ENCODE data around the gene SFI1.
"Not testable (repeated sequence)": the region's sequence is repeated elsewhere in the genome, so short reads cannot be mapped to it uniquely, and the experiment has no call there.

The SFI1 gene

DNA sequence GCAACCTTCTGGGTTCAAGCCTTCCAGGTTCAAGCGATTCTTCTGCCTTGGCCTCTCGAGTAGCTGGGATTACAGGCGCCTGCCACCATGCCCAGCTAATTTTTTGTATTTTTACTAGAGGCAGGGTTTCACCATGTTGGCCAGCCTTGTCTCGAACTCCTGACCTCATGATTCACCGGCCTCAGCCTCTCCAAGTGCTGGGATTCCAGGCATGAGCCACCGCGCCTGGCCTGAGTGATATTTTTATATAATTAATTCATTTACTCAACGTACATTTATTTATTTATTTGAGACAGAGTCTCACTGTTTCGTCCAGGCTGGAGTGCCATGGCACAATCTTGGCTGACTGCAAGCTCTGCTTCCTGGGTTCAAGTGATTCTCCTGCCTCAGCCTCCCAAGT, 62.2 kb downstream of the SFI1 start:
- not testable (repeated sequence) for DNase-seq

- DNase-seq: peak; percentile 35
These were observed 65.0 kb downstream of the SFI1 start for GRCh38 chr22:31561238-31561887.

- DNase-seq: no peak
These were observed 65.6 kb downstream of the SFI1 start for GRCh38 chr22:31561970-31562369.

DNA sequence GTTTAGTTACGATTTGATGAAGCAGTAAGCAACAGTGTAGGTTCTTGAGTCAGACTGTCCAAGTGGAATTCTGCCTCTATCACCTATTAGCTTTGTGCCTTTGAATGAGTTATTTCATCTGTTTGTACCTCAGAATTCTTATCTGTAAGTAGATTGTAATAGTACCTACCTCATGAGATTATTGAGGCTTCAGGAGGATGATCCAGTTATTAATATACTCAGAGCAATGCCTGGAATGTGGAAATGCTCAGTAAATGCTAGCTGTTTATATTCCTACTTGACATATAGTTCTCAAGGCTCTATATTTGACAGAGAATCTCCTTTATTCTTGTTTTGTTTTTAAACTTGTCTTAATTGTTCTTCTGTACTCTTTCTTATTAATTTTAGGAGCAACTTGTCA, 70.1 kb downstream of the SFI1 start:
- DNase-seq: no peak

DNA sequence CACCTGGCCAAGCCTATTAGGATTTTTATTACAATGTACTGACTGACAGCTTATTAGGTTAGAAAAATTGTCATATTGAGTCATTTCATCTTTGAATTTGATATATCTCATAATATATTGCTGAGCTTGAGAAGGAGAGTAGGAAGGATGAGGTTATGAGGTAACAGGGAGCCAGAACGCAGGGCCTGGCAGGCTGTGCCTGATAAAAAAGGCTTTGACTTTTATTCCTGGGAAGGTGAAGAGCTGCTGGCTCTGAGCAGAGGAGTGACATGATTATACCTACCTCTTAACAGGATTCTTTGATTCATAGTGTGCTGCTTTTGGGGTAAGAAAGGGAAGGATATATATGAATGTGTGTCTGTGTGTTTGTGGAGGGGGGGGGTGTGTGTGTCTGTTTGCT, 70.9 kb downstream of the SFI1 start:
- no peak for DNase-seq

DNA sequence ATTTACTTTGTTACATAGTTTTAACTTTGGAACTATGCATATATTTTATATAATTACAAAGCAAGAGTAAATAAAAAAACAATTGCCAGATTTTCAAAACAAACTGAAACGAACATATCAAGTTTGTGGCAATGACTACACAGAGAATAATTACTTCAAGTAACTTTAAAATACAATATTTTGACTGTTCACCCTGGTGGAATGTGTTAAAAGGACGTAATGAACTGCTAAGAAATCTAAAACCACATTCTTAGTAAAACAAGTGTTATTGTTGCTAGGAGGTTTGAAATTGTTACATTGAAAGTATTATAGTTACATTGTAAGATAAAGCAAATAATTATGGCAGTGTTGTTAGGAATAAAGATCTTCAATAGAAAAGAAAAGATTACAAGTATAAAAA, 71.4 kb downstream of the SFI1 start:
- DNase-seq: no peak

- no peak for DNase-seq
These were observed 72.8 kb downstream of the SFI1 start for GRCh38 chr22:31569126-31569525.

- no peak for DNase-seq
These were observed 76.6 kb downstream of the SFI1 start for GRCh38 chr22:31572939-31573338.

DNA sequence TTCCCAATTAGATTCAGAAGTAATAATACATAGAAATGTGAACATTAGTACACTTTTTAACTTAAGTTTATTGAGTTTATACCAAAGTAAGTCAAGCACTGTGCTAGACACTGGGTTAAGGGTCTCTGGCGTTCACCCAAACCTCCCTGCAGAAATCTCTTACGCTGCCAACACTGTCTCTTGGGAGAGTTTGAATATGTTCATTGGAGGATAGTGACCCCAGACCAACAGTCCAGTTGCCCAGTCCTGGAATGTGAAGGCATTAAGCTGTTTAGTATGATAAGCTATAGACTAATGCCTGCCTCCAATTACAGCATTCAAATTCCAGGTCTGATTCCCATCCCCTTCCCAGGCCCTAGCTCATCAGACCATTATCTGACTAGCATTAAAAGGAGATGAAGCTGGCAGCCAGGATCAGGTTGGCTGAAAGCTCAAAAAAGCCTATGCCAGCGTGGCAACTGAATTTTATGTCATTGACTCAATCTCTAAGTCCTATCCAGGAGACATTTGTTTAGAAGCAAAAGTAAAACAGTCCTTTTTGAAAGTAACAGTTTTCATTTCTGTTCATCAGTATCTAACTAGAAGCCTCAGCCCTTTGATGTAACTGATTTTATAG, 77.8 kb downstream of the SFI1 start:
- DNase-seq: no peak

DNA sequence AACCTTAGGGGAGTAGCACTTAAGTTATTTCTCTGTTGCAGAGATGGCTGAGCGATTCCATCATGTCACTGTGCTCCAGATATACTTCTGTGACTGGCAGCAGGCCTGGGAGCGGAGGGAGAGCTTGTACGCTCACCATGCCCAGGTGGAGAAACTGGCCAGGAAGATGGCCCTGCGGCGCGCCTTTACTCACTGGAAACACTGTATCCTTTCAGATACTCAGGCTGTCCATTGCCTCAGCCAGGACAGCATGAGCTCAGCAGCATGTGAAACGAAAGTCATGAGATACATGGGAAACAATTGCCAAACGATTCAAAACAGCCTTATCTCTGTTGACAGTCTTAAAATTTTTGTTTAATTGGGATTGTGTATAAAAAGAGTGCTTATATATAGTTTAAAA, 78.9 kb downstream of the SFI1 start:
- DNase-seq: no peak

DNA sequence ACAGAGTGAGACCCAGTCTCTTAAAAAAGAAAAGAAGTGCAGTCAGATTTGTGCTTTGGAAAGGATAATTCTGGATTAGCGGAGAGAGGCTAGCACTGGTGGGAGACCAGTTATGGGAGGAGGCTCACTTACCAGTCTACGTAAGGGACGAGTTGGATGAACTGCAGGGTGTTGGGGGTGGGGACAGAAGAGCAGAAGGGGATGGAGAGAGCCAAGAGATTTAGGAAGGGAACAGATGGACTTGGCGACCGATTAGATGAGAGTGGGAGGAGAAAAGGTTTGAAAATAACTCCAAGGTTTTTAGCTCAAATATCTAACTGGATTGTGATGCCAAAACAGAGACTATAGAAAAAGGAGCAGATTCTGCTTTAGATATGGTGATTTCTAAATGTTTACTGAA, 81.4 kb downstream of the SFI1 start:
- DNase-seq: no peak

- DNase-seq: no peak
These were observed 81.8 kb downstream of the SFI1 start for GRCh38 chr22:31578171-31578570.

- DNase-seq: no peak
These were observed 83.5 kb downstream of the SFI1 start for GRCh38 chr22:31579835-31580242.

GRCh38 chr22:31583861-31584485, 87.6 kb downstream of the SFI1 start:
- DNase-seq: no peak

DNA sequence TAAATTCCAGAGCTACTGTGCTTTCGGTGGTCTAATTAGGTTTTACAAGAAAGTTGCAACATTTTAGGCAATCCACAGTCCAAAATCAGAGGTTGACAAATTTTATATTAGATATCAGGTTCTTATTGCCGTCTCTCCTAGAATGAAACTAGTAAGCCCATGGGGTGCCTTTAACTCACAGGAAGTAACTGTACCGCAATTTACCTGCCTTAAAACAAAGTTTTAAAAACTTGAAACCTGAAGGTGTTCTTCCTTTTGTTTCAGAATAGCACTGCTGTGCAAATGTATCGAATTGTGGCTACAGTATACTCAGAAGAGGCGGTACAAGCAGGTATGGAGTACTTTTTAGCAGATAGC, 88.4 kb downstream of the SFI1 start:
- no peak for DNase-seq

DNA sequence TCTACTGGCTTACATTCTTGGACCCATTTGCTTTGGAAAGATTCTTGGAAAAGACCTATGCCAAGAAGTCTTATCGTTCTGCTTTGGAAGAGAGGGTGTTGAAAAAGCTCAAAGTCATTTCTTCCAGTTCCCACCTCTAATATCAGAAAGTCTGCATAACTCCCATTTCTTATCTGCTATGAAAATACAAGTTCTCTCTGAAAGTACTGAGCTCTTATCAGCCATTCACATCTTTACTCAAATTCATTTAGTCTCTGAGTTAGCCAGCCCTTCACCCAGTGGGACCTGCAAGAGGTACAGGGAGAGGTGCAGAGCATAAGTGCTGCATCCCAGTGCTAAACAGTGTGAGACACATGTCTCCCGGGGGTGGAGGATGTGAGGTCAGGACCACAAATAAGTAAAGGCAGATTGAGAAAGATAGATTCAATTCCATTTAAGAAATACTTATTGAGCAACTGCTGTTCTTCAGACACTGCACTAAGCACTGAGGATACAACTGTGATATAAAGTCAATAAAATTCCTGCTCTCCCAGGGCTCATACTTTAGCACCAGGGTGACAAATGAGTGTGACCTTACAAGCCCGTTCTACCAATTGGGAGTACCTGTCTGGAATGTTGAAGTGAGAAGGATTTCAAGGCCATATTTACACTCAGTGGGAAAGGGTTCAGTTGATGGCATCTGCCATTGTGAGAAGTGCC, 89.0 kb downstream of the SFI1 start:
- no peak for DNase-seq

DNA sequence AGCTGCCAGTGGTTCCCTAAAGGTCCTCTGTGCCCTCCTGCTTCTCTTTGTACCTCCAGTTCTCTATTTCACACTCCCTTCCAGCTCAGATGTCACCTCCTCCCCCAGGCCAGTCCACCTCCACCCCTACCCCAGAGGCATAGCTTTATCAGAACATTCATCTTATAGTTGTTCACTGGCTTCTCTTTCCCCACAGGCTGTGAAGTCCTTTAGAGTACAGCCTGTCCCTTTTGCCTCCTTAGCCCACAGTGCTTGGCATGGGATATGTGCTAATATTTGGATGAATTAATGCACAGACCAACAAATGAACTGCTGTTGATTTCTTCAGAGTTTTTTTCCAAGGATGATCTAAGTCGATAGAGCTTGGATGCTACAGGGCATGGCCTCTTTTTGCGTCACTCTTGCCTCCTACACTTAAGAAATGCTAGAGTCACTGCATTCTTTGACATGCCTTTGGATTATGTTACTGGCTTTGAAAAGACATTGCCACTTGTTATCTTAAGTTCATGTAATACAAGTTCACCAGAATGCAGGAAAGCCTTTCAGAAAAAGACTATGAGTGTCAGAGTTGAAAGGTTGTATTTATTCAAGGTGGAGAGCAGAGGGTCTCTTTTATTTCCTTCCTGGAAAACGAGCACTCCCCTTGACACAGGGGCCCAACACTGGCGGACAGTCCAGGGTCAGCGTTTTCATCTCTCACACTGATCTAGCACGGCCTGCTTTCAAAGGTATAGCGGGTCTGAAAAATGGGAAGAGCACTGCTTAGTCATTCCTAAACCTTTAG, 90.0 kb downstream of the SFI1 start:
- no peak for DNase-seq

GRCh38 chr22:31588970-31589675, 92.8 kb downstream of the SFI1 start:
- DNase-seq: no peak

DNA sequence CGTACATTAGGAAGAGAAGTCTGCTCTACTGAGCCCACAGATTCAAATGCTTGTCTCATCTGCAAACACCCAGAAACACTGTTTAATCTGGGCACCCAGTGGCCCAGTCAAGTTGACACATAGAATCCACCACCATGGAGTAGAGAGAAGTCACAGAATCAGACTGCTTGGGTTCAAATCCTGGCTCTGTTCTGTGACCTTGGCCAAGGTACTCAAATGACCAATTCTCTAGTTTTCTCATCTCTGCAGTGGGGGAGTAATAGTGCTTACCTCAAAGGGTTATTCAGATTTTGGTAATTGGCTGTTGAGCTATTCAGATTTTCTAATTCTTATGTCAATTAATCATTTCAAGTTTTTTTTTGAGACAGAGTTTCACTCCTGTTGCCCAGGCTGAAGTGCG, 93.8 kb downstream of the SFI1 start:
- DNase-seq: not testable (repeated sequence)

DNA sequence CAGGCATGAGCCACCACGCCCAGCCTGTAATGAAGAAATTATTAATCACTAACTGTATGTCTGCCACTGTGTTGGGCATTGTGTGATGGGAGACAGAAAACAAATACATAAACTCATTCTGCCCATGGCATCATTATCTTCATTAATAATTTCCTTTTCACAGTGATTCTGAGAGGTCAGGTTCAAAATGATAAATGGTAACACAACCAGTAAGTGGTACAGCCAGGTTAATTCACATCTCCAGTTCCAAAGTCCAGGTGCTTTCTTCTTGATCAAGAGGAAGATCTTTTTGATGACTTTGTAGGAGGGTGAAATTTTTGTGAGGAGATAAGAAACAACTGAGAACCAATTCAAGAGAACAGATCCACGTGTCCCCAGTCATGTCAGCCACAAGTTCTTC, 98.9 kb downstream of the SFI1 start:
- no peak for DNase-seq

DNA sequence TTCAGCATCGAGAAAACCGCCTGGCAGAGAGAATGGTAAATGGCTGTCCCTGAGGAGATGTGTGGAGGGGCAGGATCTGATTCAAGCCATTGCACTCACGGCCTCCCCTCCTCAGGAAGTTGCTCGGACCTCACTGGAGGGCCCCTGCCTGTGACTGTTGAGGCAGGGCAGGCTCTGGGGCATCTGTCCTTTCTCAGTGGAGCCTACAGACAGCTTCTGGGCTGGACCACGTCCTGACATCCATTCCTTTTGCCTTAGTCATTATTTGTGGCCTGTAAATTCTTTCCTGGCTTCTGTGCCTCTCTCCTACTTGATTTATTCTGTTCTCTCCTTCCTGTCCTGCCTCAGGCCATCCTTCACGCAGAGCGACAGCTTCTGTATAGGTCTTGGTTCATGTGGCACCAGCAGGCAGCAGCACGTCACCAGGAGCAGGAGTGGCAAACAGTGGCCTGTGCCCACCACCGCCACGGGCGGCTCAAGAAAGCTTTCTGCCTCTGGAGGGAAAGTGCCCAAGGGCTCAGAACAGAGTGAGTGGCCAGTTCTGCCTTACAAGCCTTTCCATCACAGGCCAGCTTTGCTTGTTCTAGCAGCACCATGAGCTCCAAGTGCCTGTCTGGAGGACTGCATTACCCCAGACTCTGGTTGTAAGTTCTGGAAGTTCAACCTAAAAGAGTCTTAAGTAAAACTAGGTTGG, 106.1 kb downstream of the SFI1 start:
- DNase-seq: peak; percentile 56

- DNase-seq: no peak
These were observed 106.8 kb downstream of the SFI1 start for GRCh38 chr22:31603081-31603525.
